HG03558 (cell line): ENCODE results near the gene CABLES2.

Experiments
- ATAC-seq: cut with Tn5 transposase; IDR thresholded peaks from one replicate; pipeline ENCODE4 v1.9.1; 2021; ENCODE audit warnings: moderate number of reproducible peaks; ENCODE audit not compliant: unreplicated experiment; ENCODE audit errors: extremely low read depth

Gene CABLES2

GRCh38 chr20:62354031-62354808 lies 52.9 kb downstream of the CABLES2 start:
- no peak for ATAC-seq

GRCh38 chr20:62353289-62354030 lies 53.6 kb downstream of the CABLES2 start:
- no peak for ATAC-seq

GRCh38 chr20:62352402-62353288 lies 54.4 kb downstream of the CABLES2 start:
- no peak for ATAC-seq

- ATAC-seq, result no peak
Measured at GRCh38 chr20:62351469-62352401, 55.4 kb downstream of the CABLES2 start.

GRCh38 chr20:62350629-62351422 lies 56.3 kb downstream of the CABLES2 start:
- no peak for ATAC-seq

GRCh38 chr20:62350098-62350628 lies 56.9 kb downstream of the CABLES2 start:
- ATAC-seq, result no peak

GRCh38 chr20:62349556-62350097 lies 57.5 kb downstream of the CABLES2 start:
- no peak for ATAC-seq

- no peak for ATAC-seq
Measured at GRCh38 chr20:62348604-62349003, 58.5 kb downstream of the CABLES2 start.

GRCh38 chr20:62347445-62347844 lies 59.6 kb downstream of the CABLES2 start:
- ATAC-seq, result no peak

GRCh38 chr20:62347151-62347404 lies 60.0 kb downstream of the CABLES2 start:
- ATAC-seq, result no peak

GRCh38 chr20:62346398-62347150 lies 60.5 kb downstream of the CABLES2 start:
- no peak for ATAC-seq

GRCh38 chr20:62345681-62346370 lies 61.3 kb downstream of the CABLES2 start:
- ATAC-seq, result no peak

- no peak for ATAC-seq
Measured at GRCh38 chr20:62344782-62345181, 62.3 kb downstream of the CABLES2 start.

GRCh38 chr20:62344092-62344491 lies 63.0 kb downstream of the CABLES2 start:
- ATAC-seq, result no peak

- no peak for ATAC-seq
Measured at GRCh38 chr20:62342910-62343309, 64.2 kb downstream of the CABLES2 start.

- peak; percentile 78 for ATAC-seq
Measured at GRCh38 chr20:62339647-62340062, 67.4 kb downstream of the CABLES2 start.
